ENCODE measurements around the gene MOGAT2. TPM values are rescaled to one million over a fixed set of nuclear protein-coding genes. Genes with fewer than 3 reads are reported as not detected.

Gene MOGAT2
- total RNA-seq, 1 donor from 2014 or later: not detected

GRCh38 chr11:75759832-75760231 lies 42.2 kb downstream of the MOGAT2 start:
- no peak for DNase-seq (ENCODE audit: low read depth, low spot score)

GRCh38 chr11:75760243-75760642 lies 42.6 kb downstream of the MOGAT2 start:
- DNase-seq (ENCODE audit: low read depth, low spot score): no peak

GRCh38 chr11:75760710-75761493 lies 43.3 kb downstream of the MOGAT2 start:
- DNase-seq (ENCODE audit: low read depth, low spot score): no peak

- DNase-seq (ENCODE audit: low read depth, low spot score): no peak
Measured at GRCh38 chr11:75762158-75762557, 44.5 kb downstream of the MOGAT2 start.

- DNase-seq (ENCODE audit: low read depth, low spot score): no peak
Measured at GRCh38 chr11:75762885-75763284, 45.2 kb downstream of the MOGAT2 start.

- DNase-seq (ENCODE audit: low read depth, low spot score): no peak
Measured at GRCh38 chr11:75763846-75764245, 46.2 kb downstream of the MOGAT2 start.

GRCh38 chr11:75765116-75765515 lies 47.5 kb downstream of the MOGAT2 start:
- DNase-seq (ENCODE audit: low read depth, low spot score): no peak

GRCh38 chr11:75766443-75767227 lies 49.0 kb downstream of the MOGAT2 start:
- DNase-seq (ENCODE audit: low read depth, low spot score): no peak

GRCh38 chr11:75767228-75767572 lies 49.6 kb downstream of the MOGAT2 start:
- no peak for DNase-seq (ENCODE audit: low read depth, low spot score)

GRCh38 chr11:75767793-75768111 lies 50.1 kb downstream of the MOGAT2 start:
- DNase-seq (ENCODE audit: low read depth, low spot score): no peak

- no peak for DNase-seq (ENCODE audit: low read depth, low spot score)
Measured at GRCh38 chr11:75768112-75768908, 50.7 kb downstream of the MOGAT2 start, which contains the start of gene DGAT2. Gene DGAT2, plus strand, starts transcription at chr11:75768778. Its CDS starts 214 bp downstream, at chr11:75768992.

- no peak for DNase-seq (ENCODE audit: low read depth, low spot score)
Measured at GRCh38 chr11:75768909-75769771, 51.5 kb downstream of the MOGAT2 start.

- DNase-seq (ENCODE audit: low read depth, low spot score): no peak
Measured at GRCh38 chr11:75770102-75770501, 52.5 kb downstream of the MOGAT2 start.

- no peak for DNase-seq (ENCODE audit: low read depth, low spot score)
Measured at GRCh38 chr11:75771646-75772410, 54.2 kb downstream of the MOGAT2 start.

GRCh38 chr11:75773595-75774353 lies 56.1 kb downstream of the MOGAT2 start:
- no peak for DNase-seq (ENCODE audit: low read depth, low spot score)

- DNase-seq (ENCODE audit: low read depth, low spot score): no peak
Measured at GRCh38 chr11:75775056-75775455, 57.4 kb downstream of the MOGAT2 start.

- no peak for DNase-seq (ENCODE audit: low read depth, low spot score)
Measured at GRCh38 chr11:75776546-75776945, 58.9 kb downstream of the MOGAT2 start.

GRCh38 chr11:75777461-75778110 lies 59.9 kb downstream of the MOGAT2 start:
- DNase-seq (ENCODE audit: low read depth, low spot score): no peak

- no peak for DNase-seq (ENCODE audit: low read depth, low spot score)
Measured at GRCh38 chr11:75778962-75779361, 61.3 kb downstream of the MOGAT2 start.

Data from pulmonary artery endothelial cell (primary cell).